HT1080 (cell line): ENCODE data around the gene SSC5D. TPM values are rescaled to one million over a fixed set of nuclear protein-coding genes. Genes with fewer than 3 reads are reported as not detected.
"Not testable (repeated sequence)": the region's sequence is repeated elsewhere in the genome, so short reads cannot be mapped to it uniquely, and the experiment has no call there.

ENCODE experiments used
- DNase-seq: peaks from one replicate; pipeline ENCODE4 v3.0.0-alpha.2; 2015; ENCODE audit warnings: low read depth
- total RNA-seq: library from RNA; depleted of rRNA; stranded (reverse); fragments of >200 nt; shearing (Covaris generic); gene quantifications from 2 replicates; pipeline ENCODE4 v1.2.3, GENCODE V29; 2014

SSC5D gene
- total RNA-seq, 1 experiment from 2014 or later = 0.05 TPM

DNA sequence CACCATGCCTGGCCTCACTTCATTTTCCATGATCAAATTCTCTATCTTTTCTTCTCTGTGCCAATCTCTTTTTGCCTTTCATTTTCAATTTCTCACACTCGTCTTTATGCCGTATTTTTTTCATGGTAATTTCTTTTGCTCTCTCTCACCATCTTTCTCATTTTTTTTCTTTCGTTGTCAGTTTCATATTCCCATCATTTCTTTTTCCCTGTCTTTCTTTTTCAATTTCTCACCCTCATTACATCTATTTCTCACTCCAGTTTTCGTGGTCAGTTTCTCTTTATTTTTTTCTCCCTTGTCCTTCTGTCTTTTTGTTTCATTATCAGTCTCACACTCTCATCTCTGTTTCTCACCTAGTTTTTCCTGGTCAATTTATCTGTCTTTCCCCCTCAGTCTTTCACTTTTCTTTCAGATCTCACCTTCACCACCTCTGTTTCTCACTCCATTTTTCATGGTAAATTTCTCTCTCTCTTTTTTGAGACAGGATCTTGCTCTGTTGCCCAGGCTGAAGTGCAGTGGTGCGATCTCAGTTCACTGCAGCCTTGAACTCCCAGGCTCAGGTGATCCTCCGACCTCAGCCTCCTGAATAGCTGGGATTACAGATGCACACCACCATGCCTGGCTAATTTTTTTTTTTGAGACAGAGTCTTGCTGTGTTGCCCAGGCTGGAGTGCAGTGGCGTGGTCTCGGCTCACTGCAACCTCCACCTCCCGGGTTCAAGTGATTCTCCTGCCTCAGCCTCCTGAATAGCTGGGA lies 14.1 kb downstream of the SSC5D start:
- DNase-seq = no peak

DNA sequence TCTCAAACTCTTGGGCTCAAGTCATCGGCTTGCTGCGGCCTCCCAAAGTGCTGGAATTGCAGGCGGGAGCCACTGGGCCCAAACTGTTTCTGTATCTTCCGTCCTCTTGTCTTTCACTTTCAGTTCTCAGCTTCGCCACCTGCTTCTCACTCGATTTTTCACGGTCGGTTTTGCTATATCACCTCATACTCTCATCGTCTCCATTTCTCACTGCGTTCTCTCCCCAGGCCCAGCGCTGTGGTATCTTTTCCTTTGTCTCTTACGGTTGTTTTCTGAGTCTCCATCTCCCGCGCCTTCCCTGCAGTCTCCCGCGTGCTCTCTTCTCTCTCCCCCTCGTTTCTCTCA lies 14.9 kb downstream of the SSC5D start:
- no peak for DNase-seq

DNA sequence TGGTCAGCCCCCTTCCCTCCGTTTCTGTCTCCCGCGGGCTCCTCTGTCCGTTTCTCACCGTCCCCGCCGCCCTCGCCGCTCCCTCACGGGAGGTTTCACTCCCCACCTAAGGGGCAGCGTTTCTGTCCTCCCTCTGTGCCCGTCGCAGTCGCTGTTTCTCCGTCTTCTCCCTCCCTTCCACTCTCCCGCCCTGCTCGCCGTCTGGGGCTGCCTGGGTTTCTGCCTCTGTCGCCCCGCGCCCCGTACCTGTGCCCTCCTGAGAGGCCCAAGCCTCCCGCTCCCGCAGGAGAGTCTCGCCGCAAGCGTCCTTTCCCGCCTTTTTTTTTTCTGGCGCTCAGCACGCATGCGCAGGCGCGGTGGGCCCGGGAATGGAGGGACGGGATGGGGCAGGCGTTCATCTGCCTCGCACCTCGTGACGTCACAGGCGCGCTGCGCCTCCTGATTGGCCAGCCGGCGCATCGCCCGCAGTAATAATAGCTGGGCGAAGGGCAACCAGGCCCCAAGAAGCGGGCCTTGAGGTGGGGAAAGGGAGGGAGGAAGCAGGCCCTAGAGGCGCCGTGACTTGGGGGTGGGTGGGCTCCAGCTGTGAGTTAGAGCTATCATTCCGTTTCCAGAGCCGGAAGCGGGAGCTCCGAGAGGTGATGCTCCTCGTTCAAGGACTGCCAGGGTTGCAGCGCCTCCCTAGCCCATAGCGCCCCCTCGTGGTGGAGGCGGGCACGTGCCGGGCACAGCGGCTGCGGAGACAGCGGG lies 15.4 kb downstream of the SSC5D start:
- DNase-seq = peak; percentile 83

DNA sequence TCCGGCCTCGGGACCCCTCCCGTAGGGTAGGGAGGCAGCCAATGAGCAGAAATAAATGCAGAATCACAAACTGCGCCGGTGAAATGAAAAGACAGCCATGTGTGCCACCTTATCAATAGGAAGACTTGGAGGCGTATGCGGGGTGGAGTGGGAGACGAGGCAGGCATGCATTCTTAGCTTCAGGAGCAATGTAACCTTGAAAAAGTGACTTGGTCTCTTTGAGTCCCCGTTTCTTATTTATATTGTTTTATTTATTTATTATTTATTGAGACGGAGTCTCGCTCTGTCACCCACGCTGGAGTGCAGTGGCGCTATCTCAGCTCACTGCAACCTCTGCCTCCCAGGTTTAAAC lies 16.0 kb downstream of the SSC5D start:
- DNase-seq = no peak

DNA sequence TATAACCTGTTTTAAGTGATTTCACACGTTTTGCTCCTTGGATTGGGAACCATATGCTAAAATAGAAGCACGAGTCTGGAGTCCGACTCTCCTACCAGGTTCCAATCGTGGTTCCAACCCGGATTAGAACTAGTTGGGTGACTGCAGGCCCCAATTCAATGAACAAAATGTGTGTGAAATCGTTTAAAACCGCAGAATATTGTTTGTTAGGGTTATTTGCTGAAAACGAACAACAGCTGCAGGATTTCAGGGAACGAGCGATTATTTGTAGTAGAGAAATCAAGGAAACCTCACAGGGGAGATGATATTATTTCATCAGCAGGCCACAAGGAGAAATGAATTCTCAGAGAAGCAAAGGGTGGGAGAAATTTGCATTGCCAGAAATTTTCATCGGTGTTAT lies 16.7 kb downstream of the SSC5D start:
- DNase-seq = no peak

DNA sequence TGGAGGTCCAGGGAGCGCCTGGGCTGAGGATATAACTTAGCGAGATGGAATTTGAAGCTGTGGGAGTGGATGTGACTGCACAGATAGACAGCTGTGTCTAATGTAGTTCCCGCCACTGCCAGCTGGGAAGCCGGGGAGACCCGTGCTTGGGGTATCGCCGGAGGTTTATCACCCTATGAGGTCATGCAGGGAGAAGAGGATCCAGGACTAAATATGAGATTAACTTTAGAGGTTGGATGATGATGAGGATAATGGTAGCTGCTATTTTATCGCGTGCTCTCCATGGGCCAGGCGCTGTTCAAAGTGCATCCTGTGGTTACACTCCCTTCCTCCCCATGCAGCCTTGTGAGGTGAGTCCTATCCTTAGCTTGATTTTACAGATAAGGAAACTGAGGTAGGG lies 19.9 kb downstream of the SSC5D start:
- no peak for DNase-seq

DNA sequence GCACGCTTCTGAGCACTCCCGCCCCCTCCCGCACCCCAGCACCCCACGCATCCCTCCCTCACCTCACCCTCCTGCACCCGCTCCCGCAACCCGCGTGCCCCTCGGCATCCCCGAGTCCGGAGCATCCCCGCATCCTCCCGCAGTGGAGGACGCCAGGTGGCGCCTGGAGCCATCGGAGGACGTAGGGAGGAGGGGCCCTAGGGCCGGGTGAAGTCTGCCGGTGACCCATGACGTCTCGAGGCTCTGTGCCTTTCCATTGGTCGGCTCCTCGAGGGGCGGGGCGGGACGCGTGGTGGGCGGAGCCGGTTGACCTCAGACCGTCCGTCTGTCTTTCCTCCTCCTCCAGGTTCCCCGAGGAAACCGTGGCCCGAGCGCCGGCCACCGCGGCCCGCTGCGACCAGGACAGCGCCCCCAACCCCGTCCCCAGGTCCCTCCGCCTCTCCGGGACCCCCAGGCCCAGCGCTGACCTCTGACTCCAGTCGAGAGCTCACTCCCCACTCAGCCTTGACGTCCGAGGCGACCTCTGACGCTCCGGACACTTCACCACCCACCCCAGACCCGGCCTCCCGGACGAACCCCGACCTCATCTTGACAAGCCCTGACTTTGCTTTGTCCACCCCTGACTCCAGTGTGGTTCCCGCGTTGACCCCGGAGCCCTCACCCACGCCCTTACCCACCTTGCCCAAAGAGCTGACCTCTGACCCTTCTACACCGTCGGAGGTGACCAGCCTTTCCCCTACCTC lies 28.8 kb downstream of the SSC5D start:
- peak; percentile 86 for DNase-seq

DNA sequence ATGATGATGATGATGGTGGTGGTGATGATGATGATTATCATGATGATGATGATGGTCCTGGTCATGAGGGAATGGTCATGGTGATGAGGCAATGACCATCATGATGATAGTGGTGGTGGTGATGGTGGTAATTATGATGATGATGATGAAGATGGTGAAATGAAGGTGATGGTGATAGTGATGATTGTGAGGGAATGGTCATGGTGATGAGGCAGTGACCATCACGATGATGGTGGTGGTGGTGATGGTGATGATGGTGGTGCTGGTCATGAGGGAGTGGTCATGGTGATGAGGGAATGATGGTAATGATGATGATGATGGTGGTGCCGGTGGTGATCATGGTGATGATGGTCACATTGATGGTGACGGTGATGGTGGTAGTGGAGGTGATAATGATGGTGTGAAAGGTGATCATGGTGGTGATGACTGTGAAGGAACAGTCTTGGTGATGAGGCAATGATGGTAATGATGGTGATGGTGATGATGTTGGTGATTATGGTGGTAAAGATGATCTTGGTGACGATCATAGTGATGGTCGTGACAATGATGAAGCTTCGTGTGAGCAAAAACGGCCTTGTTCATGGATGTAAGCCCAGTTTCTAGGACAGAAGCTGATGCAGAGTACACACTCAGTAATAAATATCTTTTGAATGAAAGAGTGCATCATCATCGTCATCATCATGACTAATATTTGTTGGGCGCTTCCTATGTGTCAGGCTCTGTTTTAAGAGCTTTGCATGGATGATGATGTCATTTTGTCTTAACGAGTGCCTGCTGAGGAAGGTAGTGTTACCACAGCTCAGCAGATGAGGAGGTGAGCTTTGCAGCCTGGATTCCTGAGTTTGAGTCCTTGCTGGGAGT lies 31.4 kb downstream of the SSC5D start:
- DNase-seq = peak; percentile 85

DNA sequence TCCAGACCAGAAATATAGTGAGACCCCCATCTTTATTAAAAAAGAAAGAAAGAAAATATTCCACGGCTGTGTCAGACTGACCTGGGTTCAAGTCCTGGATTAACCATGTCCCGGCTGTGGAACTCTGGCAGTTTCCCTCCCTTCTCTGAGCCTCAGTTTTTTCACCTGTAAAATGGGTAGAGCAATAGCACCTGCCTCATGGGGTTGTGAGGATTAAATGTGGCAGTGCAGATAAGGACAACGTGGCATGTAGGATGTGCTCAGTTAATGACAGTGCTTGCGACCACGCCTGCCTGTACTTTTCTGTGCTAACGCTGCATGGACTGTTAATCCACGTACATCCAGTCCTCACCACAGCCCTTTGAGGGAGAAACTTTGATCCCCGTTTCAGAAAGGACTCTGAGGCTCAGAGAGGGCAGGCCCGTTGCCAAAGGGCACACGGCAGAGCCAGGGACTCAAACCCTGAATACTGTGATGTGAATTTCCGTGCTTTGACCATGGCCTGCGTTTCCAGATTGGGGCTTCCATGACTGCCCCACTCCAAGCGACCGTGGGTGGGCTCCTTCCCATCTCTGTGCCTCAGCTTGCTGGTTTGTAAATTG lies 32.6 kb downstream of the SSC5D start:
- no peak for DNase-seq

DNA sequence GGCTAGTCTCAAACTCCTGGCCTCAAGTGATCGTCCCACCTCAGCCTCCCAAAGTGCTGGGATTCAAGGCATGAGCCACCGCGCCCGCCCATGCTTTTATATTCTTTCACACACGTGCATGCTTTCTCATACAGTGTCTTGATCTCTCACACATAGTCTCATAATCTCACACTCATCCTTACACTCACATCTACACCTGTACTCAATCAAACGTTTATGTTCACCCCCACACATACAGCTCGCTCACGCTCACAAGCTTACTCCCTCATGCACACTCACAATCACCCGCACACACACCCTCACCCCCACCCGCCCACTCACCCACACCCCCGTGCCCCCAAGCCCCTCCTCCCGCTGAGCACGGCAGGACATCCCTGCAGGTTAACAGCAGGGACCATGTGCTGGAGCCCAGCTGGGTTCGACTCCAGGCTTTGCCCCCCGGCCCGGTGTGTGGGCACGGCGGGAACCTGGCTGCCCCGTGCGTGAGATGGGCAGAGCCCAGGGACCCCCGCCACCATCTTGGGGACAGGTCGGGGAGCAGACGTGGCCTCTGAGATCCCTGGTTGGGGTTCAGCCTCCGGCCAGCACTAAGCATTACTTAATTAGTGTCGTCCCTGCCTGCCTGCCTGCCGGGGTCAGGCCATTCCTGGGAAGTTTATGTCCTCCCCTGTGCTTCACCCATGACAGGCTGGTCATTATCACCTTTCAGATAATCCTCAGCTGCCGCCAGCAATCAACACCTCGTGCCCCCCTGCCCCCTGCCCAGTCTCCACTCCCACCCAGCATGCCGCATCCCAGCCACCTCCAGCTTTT lies 37.3 kb downstream of the SSC5D start:
- DNase-seq = no peak

DNA sequence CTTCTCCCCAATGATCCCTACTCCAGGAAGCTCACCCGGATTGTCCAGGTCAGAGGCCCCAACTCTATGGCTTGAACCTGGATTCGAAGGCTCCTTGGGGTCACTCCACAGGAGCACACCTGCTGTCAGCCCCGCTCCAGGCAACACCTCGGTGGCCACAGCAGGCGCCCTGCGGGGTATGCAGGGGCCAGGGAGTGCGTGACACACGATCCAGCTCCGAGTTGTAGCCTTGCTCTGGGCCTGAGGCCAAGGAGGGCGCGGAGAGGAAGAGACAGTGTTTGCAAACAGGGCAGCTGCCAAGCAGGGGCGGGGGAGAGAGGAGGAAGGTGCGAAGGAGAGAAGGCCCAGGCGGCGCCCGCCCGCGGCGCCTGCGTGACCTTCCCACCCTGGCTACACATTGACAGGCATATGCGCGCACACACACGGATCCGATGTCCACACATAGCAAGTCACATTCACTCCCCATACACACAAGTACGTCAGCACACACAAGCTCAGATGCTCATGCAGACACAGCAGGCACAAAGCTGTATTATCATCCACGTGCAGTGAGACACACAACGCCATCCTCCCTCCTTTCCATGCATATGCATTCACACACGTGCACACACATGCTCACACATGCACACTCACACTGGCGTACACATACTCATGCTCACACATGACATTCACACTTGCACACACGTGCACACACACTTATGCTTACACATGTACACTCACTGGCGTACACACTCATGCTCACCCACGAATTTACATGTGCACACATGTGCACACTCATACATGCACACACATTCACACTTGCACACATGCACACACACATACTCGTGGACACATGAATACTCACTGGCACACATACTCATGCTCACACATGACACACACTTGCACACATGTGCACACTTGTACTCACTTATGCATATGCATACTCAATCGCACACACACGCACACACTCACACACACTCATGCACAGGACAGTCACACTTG lies 38.3 kb downstream of the SSC5D start:
- peak; percentile 36 for DNase-seq

DNA sequence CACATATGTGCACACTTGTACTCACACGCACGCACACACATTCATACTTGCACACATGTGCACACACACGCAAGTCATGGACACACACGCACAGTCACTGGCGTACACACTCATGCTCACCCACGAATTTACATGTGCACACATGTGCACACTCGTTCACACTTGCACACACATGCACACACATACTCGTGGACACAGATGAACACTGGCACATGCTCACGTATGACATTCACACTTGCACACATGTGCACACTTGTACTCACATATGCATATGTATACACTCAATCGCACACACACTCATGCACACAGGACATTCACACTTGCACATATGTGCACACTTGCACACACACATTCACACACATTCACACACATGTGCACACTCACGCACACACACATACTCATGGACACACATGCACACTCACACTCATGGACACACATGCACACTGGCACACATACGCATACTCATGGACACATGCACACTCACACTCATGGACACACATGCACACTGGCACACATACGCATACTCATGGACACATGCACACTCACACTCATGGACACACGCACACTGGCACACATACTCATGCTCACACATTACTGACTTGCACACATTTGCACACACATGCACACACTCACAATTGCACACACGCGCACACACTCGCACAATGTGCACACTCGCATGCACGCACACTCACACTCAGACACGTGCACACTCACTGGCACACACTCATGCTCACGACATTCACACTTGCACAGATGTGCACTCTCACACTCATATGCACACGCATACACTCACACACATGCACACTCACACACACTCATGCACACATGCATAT lies 39.2 kb downstream of the SSC5D start:
- no peak for DNase-seq

DNA sequence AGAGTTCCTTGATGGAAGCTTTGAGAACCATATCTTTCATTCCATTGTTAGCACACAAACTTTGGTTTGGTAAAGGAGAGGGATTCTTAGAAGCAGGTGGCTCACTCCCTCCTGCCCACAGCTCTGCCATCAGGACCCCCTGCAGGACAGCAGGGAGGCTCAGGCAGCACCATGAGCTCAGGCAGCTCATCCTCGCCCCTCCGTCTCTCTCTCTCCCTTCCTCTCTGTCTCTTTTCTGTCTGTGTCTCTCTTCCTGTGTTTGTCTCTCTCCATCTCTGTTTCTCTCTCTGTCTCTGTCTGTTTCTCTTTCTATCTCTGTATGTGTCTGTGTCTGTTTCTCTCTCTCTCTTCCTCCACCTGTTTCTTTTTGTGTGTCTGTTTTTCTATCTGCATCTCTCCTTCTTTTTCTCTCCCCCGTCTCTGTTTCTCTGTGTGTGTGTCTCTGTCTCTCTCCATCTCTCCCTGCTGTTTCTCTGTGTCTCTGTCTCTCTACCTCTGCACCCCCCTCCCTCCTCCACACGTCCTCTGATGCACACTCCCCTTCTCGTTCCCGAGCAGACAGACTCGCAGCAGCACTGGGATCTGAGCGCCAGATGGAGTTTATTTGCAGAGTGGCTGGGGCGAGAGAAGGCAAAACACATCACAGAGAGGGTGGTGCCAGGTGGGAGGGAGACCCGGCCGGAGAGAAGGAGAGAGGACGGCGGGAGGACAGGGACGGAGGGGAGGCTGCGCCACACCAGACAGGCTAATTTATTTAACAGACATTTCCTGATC lies 40.0 kb downstream of the SSC5D start:
- no peak for DNase-seq

DNA sequence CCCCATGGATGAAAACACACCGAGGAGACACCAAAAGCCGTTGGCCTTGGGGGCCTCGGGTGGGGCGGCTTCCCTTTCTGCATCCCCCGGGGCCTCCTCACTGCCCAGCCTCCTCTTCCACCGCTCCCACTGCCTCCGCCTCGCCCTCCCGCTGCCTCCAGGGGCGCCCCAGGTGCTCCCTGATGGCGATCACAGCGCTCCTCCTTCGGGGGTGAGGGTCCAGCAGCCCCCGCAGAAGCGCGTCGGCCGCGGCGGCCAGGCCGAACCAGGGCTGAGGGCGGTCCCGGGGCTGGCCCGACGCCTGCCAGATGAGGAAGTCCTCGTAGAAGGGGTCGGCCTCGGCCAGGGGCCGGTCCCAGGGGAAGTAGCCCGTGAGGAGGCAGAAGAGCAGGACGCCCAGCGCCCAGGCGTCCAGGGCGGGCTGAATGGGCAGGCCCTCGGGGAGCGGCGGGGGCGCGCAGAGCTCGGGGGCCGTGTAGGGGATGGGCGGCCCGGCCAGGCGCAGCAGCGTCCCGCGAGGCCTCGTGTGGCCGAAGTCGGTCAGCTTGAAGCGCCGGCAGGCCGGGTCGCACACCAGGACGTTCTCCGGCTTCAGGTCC lies 41.5 kb downstream of the SSC5D start:
- no peak for DNase-seq

DNA sequence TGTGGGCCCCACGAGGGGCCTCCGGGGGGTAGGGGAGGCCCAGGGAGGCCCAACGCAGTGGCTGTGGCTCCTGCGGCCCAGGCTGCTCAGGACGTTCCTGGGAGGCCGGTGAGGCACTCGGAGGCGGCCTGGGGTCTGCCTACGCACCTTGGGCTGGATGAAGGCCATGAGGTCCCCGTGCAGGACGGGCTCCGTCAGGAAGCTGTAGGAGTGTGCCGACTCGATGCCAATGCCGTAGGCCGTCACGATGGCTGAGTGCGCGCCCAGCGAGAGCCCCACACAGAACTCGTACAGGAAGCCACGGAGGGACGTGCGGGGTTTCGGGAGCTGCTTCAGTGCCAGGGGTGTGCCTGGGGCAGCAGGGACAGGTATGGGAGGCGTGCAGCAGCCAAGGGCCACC lies 42.8 kb downstream of the SSC5D start:
- no peak for DNase-seq

DNA sequence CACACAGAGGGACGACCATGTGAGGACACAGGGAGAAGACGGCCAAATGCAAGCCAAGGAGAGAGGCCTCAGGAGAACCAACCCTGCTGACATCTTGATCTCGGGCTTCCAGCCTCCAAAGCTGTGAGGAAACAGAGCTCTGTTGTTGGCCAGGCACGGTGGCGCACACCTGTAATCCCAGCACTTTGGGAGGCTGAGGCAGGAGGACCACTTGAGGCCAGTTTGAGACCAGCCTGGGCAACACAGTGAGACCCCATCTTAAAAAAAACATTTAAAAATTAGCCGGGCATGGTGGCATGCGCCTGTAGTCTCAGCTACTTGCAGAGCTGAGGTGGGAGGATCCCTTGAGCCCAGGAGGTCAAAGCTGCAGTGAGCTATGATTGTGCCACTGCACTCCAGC lies 46.0 kb downstream of the SSC5D start:
- not testable (repeated sequence) for DNase-seq
